C4-2B (cell line): Measurements from ENCODE around the gene RAB11FIP4.

Source experiments
- ZFX ChIP-seq: fragments of 450-650 bp; IDR thresholded peaks from 2 replicates; pipeline ENCODE4 v1.6.1; 2017
- TF ChIP-seq, protein P1 (sequence below): fragments of 450-650 bp; conservative IDR thresholded peaks from 2 replicates; pipeline ENCODE4 v1.5.1; 2017; ENCODE audit warnings: mild to moderate bottlenecking

DNA sequence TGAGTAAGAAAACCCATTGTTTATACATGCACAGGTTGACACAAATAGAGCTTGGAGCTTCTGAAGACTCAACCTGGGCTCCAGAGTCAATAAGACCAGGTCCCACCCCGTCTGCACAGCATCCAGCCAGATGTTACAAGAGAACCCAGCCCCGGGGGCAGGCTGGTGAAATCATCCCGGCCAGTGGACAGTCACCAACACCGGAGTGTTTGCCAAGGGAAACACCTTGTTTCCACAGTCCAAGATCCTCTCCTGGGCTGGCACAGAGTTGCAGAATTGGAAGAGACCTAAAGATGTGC, 90.3 kb downstream of the RAB11FIP4 start:
- TF ChIP-seq, protein P1, sequence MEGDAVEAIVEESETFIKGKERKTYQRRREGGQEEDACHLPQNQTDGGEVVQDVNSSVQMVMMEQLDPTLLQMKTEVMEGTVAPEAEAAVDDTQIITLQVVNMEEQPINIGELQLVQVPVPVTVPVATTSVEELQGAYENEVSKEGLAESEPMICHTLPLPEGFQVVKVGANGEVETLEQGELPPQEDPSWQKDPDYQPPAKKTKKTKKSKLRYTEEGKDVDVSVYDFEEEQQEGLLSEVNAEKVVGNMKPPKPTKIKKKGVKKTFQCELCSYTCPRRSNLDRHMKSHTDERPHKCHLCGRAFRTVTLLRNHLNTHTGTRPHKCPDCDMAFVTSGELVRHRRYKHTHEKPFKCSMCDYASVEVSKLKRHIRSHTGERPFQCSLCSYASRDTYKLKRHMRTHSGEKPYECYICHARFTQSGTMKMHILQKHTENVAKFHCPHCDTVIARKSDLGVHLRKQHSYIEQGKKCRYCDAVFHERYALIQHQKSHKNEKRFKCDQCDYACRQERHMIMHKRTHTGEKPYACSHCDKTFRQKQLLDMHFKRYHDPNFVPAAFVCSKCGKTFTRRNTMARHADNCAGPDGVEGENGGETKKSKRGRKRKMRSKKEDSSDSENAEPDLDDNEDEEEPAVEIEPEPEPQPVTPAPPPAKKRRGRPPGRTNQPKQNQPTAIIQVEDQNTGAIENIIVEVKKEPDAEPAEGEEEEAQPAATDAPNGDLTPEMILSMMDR: no peak
- no peak for TF ChIP-seq ZFX
